T-cell (primary cell): ENCODE results near the gene BMPR1B. TPM values are rescaled to one million over a fixed set of nuclear protein-coding genes. Genes with fewer than 3 reads are reported as not detected.

Experiments used
- ATAC-seq, 4 experiments: fragments of 200-7000 bp in 3 of 4; fragments of 150-1000 bp in 1 of 4; cut with Tn5 transposase; replicated peaks in 1 of 4; 1 replicate in 3 of 4; 2 replicates in 1 of 4; pipeline ENCODE4 v1.10.0; 2021; ENCODE audit warnings: moderate library complexity in 3 of 4, mild to moderate bottlenecking in 2 of 4, moderate number of reproducible peaks in 1 of 4
- CTCF ChIA-PET, 2 donors: fragments of 300-600 bp; sonication (Branson Sonifier 250); formaldehyde crosslinking; loops; one replicate each; lab custom pipeline; 2022; ENCODE audit warnings: antibody characterized with exemption in 2 of 2; lab: Charles Lee
- POLR2A ChIA-PET, 2 donors: fragments of 300-600 bp; sonication (Branson Sonifier 250); formaldehyde crosslinking; loops; one replicate each; lab custom pipeline; 2022; ENCODE audit warnings: antibody characterized with exemption in 2 of 2; lab: Charles Lee
- DNase-seq, 35 experiments: peaks; one replicate each; pipeline versions ENCODE4 v3.0.0 to v3.0.0-alpha.2; 2013 to 2023
- H3K27ac ChIP-seq: one replicate; pipeline ENCODE4 v1.5.1; 2013; ENCODE audit warnings: low read length
- H3K27me3 ChIP-seq, 2 experiments: replicated peaks in 1 of 2; 1 replicate in 1 of 2; 2 replicates in 1 of 2; pipeline versions ENCODE4 v1.6.1 to v1.7.0; 2013; ENCODE audit warnings: low read length in 1 of 2, mixed read lengths in 1 of 2; ENCODE audit not compliant: control insufficient read depth in 2 of 2, insufficient read depth in 2 of 2; ENCODE audit errors: extremely low read depth in 1 of 2
- H3K36me3 ChIP-seq, 2 donors: 1 replicate in 1 of 2; 2 replicates in 1 of 2; pipeline versions ENCODE4 v1.6.1 to v1.7.0; 2013; ENCODE audit warnings: low read length in 1 of 2; ENCODE audit not compliant: control insufficient read depth in 2 of 2, insufficient read depth in 1 of 2; ENCODE audit errors: extremely low read depth in 1 of 2
- H3K4me1 ChIP-seq, 2 experiments: 1 replicate in 1 of 2; 2 replicates in 1 of 2; pipeline versions ENCODE4 v1.6.1 to v1.7.0; 2013; ENCODE audit warnings: low read length in 2 of 2, mixed read lengths in 1 of 2; ENCODE audit not compliant: insufficient read depth in 2 of 2, control insufficient read depth in 1 of 2; ENCODE audit errors: extremely low read depth in 1 of 2
- H3K4me3 ChIP-seq, 2 donors: 1 replicate in 1 of 2; 2 replicates in 1 of 2; pipeline versions ENCODE4 v1.5.1 to v1.7.0; 2013; ENCODE audit warnings: mild to moderate bottlenecking in 2 of 2, low read length in 1 of 2, moderate library complexity in 1 of 2; ENCODE audit not compliant: control insufficient read depth in 1 of 2; ENCODE audit errors: extremely low read depth in 1 of 2
- H3K9me3 ChIP-seq: 2 replicates; pipeline ENCODE4 v1.7.0; 2013
- H3K27ac Mint-ChIP-seq, 2 donors: one replicate each; pipeline ENCODE4 v1.8.0; 2020 to 2021; ENCODE audit warnings: mild to moderate bottlenecking in 2 of 2, mixed read lengths in 2 of 2
- H3K27me3 Mint-ChIP-seq, 2 donors: one replicate each; pipeline ENCODE4 v1.8.0; 2021 to 2022; ENCODE audit warnings: mixed read lengths in 2 of 2
- H3K36me3 Mint-ChIP-seq: one replicate; pipeline ENCODE4 v1.8.0; 2021; ENCODE audit warnings: mixed read lengths
- H3K4me1 Mint-ChIP-seq, 3 donors: one replicate each; pipeline ENCODE4 v1.8.0; 2020 to 2022; ENCODE audit warnings: mixed read lengths in 3 of 3, mild to moderate bottlenecking in 1 of 3
- H3K4me3 Mint-ChIP-seq, 3 donors: one replicate each; pipeline ENCODE4 v1.8.0; 2020 to 2022; ENCODE audit warnings: mild to moderate bottlenecking in 3 of 3, mixed read lengths in 3 of 3, moderate library complexity in 3 of 3
- H3K9me3 Mint-ChIP-seq, 3 donors: one replicate each; pipeline ENCODE4 v1.8.0; 2020 to 2022; ENCODE audit warnings: mixed read lengths in 3 of 3
- WGBS: methylation state at CpG from one replicate; pipeline ENCODE4 v1.1.5; 2013; ENCODE audit warnings: missing lambda C conversion rate; ENCODE audit not compliant: insufficient coverage; 5-methylcytosine and 5-hydroxymethylcytosine counted together
- total RNA-seq, 35 experiments: library from RNA in 6 of 35; stranded (reverse) in 6 of 35; fragments of 120-200 nt in 1 of 35; gene quantifications; one replicate each; pipeline versions ENCODE4 v1.2.1 to v1.2.4 and lab custom pipeline; 2013 to 2026

Gene BMPR1B
- total RNA-seq, 5 donors from 2014 or later (not counting 1 experiment from before 2014, with no cell fraction given), result 0.09 to 0.36 (median 0.28) TPM; not detected in 2

- Histone ChIP-seq H3K27ac (no peak overlapping the region), H3K9me3 (no peaks in the 10 kb centered on the region), H3K36me3 (no peaks in the 10 kb centered on the region), H3K4me3 (no peak overlapping the region), H3K27me3 (no peaks in the 10 kb centered on the region), H3K4me1 (no peaks in the 10 kb centered on the region)
- Mint-ChIP-seq H3K9me3 (no peaks in the 10 kb centered on the region), H3K36me3 (no peaks in the 10 kb centered on the region), H3K4me3 (no peak overlapping the region), H3K27ac (no peak overlapping the region), H3K27me3 (no peaks in the 10 kb centered on the region), H3K4me1 (no peaks in the 10 kb centered on the region)
- ATAC-seq, result no peak
- DNase-seq, result no peak
- ChIA-PET POLR2A (no interaction called here), CTCF (no interaction called here)
- WGBS, result no CpG with 5 or more reads among the region's 2 CpGs
Measured at GRCh38 chr4:94803181-94803580, 45.4 kb downstream of the BMPR1B start.

DNA sequence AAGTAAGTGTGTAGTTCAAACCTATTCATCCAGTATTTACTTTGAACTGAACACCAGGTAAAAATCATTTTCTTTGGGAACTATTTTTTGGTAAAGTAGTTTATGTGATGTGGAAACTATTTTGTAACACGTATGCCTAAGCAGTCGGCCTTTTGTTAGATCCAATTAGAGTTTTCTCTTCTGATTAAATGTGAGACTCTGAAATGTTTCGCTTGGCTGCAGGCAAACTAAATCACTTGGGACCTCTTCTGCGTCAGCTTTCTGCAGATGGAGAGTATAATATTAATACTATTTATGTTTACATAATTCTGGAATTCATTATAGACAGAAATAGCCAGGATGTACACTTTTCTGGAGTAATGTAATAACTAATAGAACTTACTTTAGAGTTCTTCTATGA, 46.9 kb downstream of the BMPR1B start:
- CTCF ChIA-PET, result interaction anchor here in 1 of 2 donors (0.5 kb wide), 1 partner anchor 965 kb away, joined by 3 read pairs; no protein-coding TSS in a partner anchor
- ATAC-seq, result no peak
- POLR2A ChIA-PET, result no interaction called here

GRCh38 chr4:94806376-94806775, 48.6 kb downstream of the BMPR1B start:
- no peaks in the 10 kb centered on the region for H3K36me3 ChIP-seq
- CTCF ChIA-PET, result no interaction called here
- DNase-seq, result no peak
- Mint-ChIP-seq H3K4me3 (no peak overlapping the region), H3K9me3 (no peaks in the 10 kb centered on the region), H3K4me1 (no peaks in the 10 kb centered on the region), H3K27ac (no peak overlapping the region), H3K27me3 (no peaks in the 10 kb centered on the region), H3K36me3 (no peaks in the 10 kb centered on the region)
- no CpG with 5 or more reads among the region's 2 CpGs for WGBS
- H3K27me3 ChIP-seq, result no peaks in the 10 kb centered on the region
- no peak overlapping the region for H3K4me3 ChIP-seq
- no peaks in the 10 kb centered on the region for H3K4me1 ChIP-seq
- no peaks in the 10 kb centered on the region for H3K9me3 ChIP-seq
- POLR2A ChIA-PET, result no interaction called here
- no peak for ATAC-seq
- H3K27ac ChIP-seq, result no peak overlapping the region

More for the DNA sequence above, 46.9 kb downstream of the BMPR1B start:
- Mint-ChIP-seq H3K4me3 (no peak overlapping the region), H3K4me1 (no peaks in the 10 kb centered on the region), H3K27ac (no peak overlapping the region), H3K36me3 (no peaks in the 10 kb centered on the region), H3K9me3 (no peaks in the 10 kb centered on the region), H3K27me3 (no peaks in the 10 kb centered on the region)
- H3K27me3 ChIP-seq, result no peaks in the 10 kb centered on the region
- WGBS, result no CpG with 5 or more reads among the region's 4 CpGs
- H3K4me3 ChIP-seq, result no peak overlapping the region
- no peaks in the 10 kb centered on the region for H3K36me3 ChIP-seq
- no peaks in the 10 kb centered on the region for H3K9me3 ChIP-seq
- no peak for DNase-seq
- H3K27ac ChIP-seq, result no peak overlapping the region
- H3K4me1 ChIP-seq, result no peaks in the 10 kb centered on the region

DNA sequence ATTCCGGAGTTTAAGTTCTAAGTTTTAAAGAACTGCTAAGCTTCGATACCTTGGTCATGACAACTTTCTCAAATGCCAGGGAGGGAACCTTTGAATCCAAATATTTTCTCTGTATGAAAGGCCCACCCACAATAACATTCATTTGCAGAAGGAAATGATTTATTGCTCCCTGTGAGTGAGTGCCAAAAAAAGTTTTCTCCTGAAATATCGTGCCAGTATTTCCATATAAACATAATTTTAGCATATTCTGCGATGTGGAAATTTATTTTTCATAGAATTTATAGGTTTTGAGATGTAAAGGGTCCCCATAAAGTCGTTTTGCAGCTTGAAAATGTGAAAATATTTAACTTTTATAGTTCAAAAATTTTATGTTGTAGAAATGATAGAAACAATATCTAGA, 53.9 kb downstream of the BMPR1B start:
- H3K27me3 Mint-ChIP-seq, result peaks cover 0 to 1% of the 10 kb centered on the region in 2 donors
- H3K27me3 ChIP-seq, result peaks cover 0 to 4% of the 10 kb centered on the region in 2 experiments
- H3K4me1 Mint-ChIP-seq, result no peaks in the 10 kb centered on the region
- CTCF ChIA-PET, result no interaction called here
- no peak overlapping the region for H3K27ac Mint-ChIP-seq
- no peak overlapping the region for H3K4me3 ChIP-seq
- POLR2A ChIA-PET, result no interaction called here
- no peaks in the 10 kb centered on the region for H3K9me3 ChIP-seq
- no peaks in the 10 kb centered on the region for H3K4me1 ChIP-seq
- no peaks in the 10 kb centered on the region for H3K36me3 Mint-ChIP-seq
- WGBS, result 83% methylated on average over 1 of the region's 5 CpGs
- no peaks in the 10 kb centered on the region for H3K9me3 Mint-ChIP-seq
- H3K4me3 Mint-ChIP-seq, result no peak overlapping the region
- ATAC-seq (no peak), DNase-seq (no peak)
- H3K27ac ChIP-seq, result no peak overlapping the region
- no peaks in the 10 kb centered on the region for H3K36me3 ChIP-seq

GRCh38 chr4:94813221-94813620, 55.5 kb downstream of the BMPR1B start:
- CTCF ChIA-PET, result no interaction called here
- Mint-ChIP-seq H3K4me3 (no peak overlapping the region), H3K27ac (no peak overlapping the region), H3K27me3 (peaks cover 0 to 1% of the 10 kb centered on the region in 2 donors), H3K4me1 (no peaks in the 10 kb centered on the region), H3K36me3 (no peaks in the 10 kb centered on the region), H3K9me3 (no peaks in the 10 kb centered on the region)
- no peaks in the 10 kb centered on the region for H3K36me3 ChIP-seq
- DNase-seq (no peak), ATAC-seq (no peak)
- no peaks in the 10 kb centered on the region for H3K9me3 ChIP-seq
- no peak overlapping the region for H3K27ac ChIP-seq
- WGBS, result 78% methylated on average over 6 of the region's 6 CpGs
- no peak overlapping the region for H3K4me3 ChIP-seq
- POLR2A ChIA-PET, result no interaction called here
- peaks cover 0 to 4% of the 10 kb centered on the region in 2 experiments for H3K27me3 ChIP-seq
- no peaks in the 10 kb centered on the region for H3K4me1 ChIP-seq

GRCh38 chr4:94814237-94814636, 56.5 kb downstream of the BMPR1B start:
- no peak for DNase-seq
- no peak overlapping the region for H3K4me3 ChIP-seq
- ChIA-PET CTCF (no interaction called here), POLR2A (no interaction called here)
- H3K9me3 ChIP-seq, result no peaks in the 10 kb centered on the region
- Mint-ChIP-seq H3K4me3 (no peak overlapping the region), H3K9me3 (no peaks in the 10 kb centered on the region), H3K36me3 (no peaks in the 10 kb centered on the region), H3K4me1 (no peaks in the 10 kb centered on the region), H3K27ac (no peak overlapping the region), H3K27me3 (peaks cover 0 to 1% of the 10 kb centered on the region in 2 donors)
- H3K27ac ChIP-seq, result no peak overlapping the region
- ATAC-seq, result no peak
- H3K36me3 ChIP-seq, result no peaks in the 10 kb centered on the region
- no peaks in the 10 kb centered on the region for H3K4me1 ChIP-seq
- peaks cover 0 to 4% of the 10 kb centered on the region in 2 experiments for H3K27me3 ChIP-seq
